Peyer's patch (tissue), 4 donors: ENCODE data around the gene ARMC10.

Source experiments
- POLR2A ChIP-seq, 2 donors: fragments of 450-650 bp; IDR thresholded peaks; one replicate each; pipeline ENCODE4 v1.5.1; 2017; ENCODE audit warnings: antibody characterized with exemption in 2 of 2, mild to moderate bottlenecking in 2 of 2, moderate library complexity in 2 of 2
- TF ChIP-seq, protein P1 (sequence below), 6 experiments: fragments of 450-650 bp in 4 of 6; fragments of 200-600 bp in 2 of 6; sonication (generic) in 1 of 6; IDR thresholded peaks; one replicate each; pipeline ENCODE4 v1.5.1; 2017 to 2019; ENCODE audit warnings: antibody characterized with exemption in 6 of 6, mild to moderate bottlenecking in 3 of 6, moderate library complexity in 1 of 6

DNA sequence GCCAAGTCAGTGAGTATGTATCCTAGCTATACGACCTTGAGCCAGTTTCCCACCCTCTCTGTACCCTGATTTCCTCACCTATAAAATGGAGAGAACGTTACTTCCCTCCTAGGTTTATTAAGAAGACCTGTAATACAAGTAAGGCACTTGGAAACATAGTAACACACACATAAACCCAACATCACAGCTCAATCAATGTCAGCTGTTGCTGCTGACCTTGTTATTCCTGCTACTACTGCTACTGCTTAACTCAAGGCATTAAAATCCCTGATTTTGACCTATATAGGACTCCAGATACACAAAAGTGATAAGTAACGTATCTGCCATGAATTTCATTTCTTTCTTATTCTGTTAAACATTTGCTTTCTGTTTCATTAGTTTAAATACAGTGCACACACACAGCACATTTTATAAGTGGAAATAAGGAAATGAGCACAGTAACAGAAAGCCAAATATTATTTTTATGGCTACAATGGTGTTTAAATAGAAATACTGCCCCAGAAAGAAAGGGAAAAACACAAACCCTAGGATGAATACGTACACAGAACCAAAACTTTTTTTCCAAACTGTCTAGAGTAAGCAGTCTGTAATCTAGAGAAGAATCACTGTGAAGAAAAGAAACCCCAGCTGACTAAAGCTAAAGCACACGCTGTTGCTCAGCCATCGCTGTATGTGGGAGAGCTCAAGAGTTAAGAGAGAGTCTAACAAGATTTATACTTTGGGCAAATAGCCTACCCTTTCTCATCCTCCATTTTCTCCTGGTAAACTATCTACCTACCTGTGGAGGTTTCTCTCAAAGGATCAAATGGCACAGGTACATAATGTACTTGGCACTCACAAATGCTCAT, 55.0 kb downstream of the ARMC10 start:
- TF ChIP-seq POLR2A (IDR thresholded peaks at IDR 0.05), result no peak
- TF ChIP-seq, protein P1, sequence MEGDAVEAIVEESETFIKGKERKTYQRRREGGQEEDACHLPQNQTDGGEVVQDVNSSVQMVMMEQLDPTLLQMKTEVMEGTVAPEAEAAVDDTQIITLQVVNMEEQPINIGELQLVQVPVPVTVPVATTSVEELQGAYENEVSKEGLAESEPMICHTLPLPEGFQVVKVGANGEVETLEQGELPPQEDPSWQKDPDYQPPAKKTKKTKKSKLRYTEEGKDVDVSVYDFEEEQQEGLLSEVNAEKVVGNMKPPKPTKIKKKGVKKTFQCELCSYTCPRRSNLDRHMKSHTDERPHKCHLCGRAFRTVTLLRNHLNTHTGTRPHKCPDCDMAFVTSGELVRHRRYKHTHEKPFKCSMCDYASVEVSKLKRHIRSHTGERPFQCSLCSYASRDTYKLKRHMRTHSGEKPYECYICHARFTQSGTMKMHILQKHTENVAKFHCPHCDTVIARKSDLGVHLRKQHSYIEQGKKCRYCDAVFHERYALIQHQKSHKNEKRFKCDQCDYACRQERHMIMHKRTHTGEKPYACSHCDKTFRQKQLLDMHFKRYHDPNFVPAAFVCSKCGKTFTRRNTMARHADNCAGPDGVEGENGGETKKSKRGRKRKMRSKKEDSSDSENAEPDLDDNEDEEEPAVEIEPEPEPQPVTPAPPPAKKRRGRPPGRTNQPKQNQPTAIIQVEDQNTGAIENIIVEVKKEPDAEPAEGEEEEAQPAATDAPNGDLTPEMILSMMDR (IDR thresholded peaks at IDR 0.05), result no peak
